Astrocyte of the cerebellum (primary cell): ENCODE data around the gene AP2B1.
"Not testable (repeated sequence)": the region's sequence is repeated elsewhere in the genome, so short reads cannot be mapped to it uniquely, and the experiment has no call there.

Experiments
- DNase-seq: peaks from one replicate; pipeline ENCODE4 v3.0.0-alpha.2; 2011; ENCODE audit warnings: low read depth
- H3K4me3 ChIP-seq: 2 replicates; pipeline ENCODE4 v1.5.1; 2011; ENCODE audit warnings: mild to moderate bottlenecking, low read depth, low read length, moderate library complexity
- in situ Hi-C: cut with HindIII; loops from 2 replicates; pipeline ENCODE4 v1.10.0; 2017; ENCODE audit warnings: low sequenced_read_pairs
- TF ChIP-seq, protein P1 (sequence below): IDR thresholded peaks from 2 replicates; pipeline ENCODE4 v1.5.1; 2012; ENCODE audit warnings: low read length, low read depth, moderate library complexity, mild to moderate bottlenecking; ENCODE audit errors: missing control alignments

Gene AP2B1

DNA sequence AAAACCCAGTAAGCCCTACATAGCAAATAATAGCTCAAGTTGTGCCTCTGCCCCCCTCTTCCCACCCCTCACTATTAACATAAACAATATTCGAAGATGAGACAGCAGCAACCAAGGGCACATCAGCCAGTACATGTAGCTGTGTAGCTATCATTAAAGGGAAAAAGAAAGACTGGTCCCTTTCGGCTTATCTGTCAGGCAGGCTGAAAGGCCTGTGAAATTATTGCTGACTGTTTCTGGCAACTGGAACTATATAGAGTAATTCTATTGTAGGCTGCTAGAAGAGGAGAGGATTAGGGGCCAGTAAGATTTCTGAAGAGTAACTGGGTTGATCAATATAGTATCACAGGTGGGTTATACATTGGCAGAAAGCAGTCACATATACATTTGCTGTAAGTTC lies 107.8 kb downstream of the AP2B1 start:
- DNase-seq: no peak
- TF ChIP-seq, protein P1, sequence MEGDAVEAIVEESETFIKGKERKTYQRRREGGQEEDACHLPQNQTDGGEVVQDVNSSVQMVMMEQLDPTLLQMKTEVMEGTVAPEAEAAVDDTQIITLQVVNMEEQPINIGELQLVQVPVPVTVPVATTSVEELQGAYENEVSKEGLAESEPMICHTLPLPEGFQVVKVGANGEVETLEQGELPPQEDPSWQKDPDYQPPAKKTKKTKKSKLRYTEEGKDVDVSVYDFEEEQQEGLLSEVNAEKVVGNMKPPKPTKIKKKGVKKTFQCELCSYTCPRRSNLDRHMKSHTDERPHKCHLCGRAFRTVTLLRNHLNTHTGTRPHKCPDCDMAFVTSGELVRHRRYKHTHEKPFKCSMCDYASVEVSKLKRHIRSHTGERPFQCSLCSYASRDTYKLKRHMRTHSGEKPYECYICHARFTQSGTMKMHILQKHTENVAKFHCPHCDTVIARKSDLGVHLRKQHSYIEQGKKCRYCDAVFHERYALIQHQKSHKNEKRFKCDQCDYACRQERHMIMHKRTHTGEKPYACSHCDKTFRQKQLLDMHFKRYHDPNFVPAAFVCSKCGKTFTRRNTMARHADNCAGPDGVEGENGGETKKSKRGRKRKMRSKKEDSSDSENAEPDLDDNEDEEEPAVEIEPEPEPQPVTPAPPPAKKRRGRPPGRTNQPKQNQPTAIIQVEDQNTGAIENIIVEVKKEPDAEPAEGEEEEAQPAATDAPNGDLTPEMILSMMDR: no peak
- H3K4me3 ChIP-seq: no peak overlapping the region
- in situ Hi-C loops: no loop called here

DNA sequence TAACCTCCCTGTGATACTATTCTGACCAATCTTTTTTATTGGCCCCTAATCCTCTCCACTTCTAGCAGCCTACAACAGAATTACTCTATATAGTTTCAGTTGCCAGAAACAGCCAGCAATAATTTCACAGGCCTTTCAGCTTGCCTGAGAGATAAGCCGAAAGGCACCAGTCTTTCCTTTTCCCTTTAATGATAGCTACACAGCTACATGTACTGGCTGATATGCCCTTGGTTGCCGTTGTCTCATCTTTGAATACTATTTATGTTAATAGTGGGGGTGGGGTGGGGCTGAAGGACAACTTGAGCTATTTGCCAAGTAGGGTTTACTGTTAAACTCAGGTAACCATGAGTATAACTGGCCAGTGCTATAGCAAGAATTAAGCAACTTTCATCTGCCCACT lies 108.5 kb downstream of the AP2B1 start:
- TF ChIP-seq, protein P1: no peak
- in situ Hi-C loops: no loop called here
- no peak for DNase-seq
- no peak overlapping the region for H3K4me3 ChIP-seq

- TF ChIP-seq, protein P1: no peak
- no peak overlapping the region for H3K4me3 ChIP-seq
- in situ Hi-C loops: no loop called here
- no peak for DNase-seq
Observed at GRCh38 chr17:35698800-35699199, 111.7 kb downstream of the AP2B1 start.

GRCh38 chr17:35700150-35700549 lies 113.0 kb downstream of the AP2B1 start:
- in situ Hi-C loops: no loop called here
- no peak overlapping the region for H3K4me3 ChIP-seq
- TF ChIP-seq, protein P1: no peak
- no peak for DNase-seq

- in situ Hi-C loops: no loop called here
- TF ChIP-seq, protein P1: no peak
- H3K4me3 ChIP-seq: no peak overlapping the region
- no peak for DNase-seq
Observed at GRCh38 chr17:35701491-35701890, 114.4 kb downstream of the AP2B1 start.

- H3K4me3 ChIP-seq, in situ Hi-C loops, DNase-seq: not testable (repeated sequence)
Observed at GRCh38 chr17:35703308-35703707, 116.2 kb downstream of the AP2B1 start.

DNA sequence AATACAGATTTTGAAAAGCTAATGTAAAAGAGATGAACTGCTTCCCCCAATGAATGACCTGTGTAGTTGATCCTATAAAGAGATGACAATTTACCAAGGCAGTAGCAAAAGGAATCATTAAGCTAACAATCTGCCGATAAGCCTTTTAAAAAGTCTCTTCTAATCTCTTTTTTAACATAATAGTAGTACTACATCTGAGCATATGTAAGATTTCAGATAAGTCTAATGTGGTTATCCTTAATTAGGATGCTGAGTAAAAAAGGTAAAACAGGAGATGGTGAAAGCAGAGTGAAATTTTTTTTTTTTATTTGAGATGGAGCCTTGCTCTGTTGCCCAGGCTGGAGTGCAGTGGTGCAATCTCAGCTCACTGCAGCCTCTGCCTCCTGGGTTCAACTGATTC lies 118.1 kb downstream of the AP2B1 start:
- no peak overlapping the region for H3K4me3 ChIP-seq
- in situ Hi-C loops: no loop called here
- DNase-seq: no peak
- TF ChIP-seq, protein P1: no peak
